ENCODE results near the gene PRRT1B.

- no peak for TF ChIP-seq CTCF (IDR thresholded peaks at IDR 0.05)
- TF ChIP-seq POLR2AphosphoS5 (IDR thresholded peaks at IDR 0.05) = no peak
Measured at GRCh38 chr9:131545786-131546335, 538 bp downstream of the PRRT1B start.
